GM23338 (cell line): Measurements from ENCODE around the gene A2ML1. TPM values are rescaled to one million over a fixed set of nuclear protein-coding genes. Genes with fewer than 3 reads are reported as not detected.
"Not testable (repeated sequence)": the region's sequence is repeated elsewhere in the genome, so short reads cannot be mapped to it uniquely, and the experiment has no call there.

Experiments used
- ATAC-seq: fragments of 200-7000 bp; cut with Tn5 transposase; 3 replicates; pipeline ENCODE4 v1.9.1; 2020
- DNase-seq: peaks from one replicate; pipeline ENCODE4 v3.0.0-alpha.2; 2015; ENCODE audit warnings: low spot score
- H2AFZ ChIP-seq: fragments of 200-600 bp; sonication (generic); 2 replicates; pipeline ENCODE4 v1.8.0; 2016; ENCODE audit warnings: antibody characterized with exemption, mild to moderate bottlenecking, moderate library complexity
- H3F3A ChIP-seq: fragments of 200-600 bp; sonication (generic); replicated peaks from 2 replicates; pipeline ENCODE4 v1.8.0; 2017; ENCODE audit warnings: antibody characterized with exemption, mixed run types, low read depth
- H3K27ac ChIP-seq: fragments of 200-600 bp; sonication (generic); 2 replicates; pipeline ENCODE4 v1.6.1; 2016; ENCODE audit warnings: low read depth
- H3K27me3 ChIP-seq: fragments of 200-600 bp; sonication (generic); 2 replicates; pipeline ENCODE4 v1.8.0; 2016; ENCODE audit warnings: mild to moderate bottlenecking, mixed run types, moderate library complexity; ENCODE audit not compliant: insufficient read depth
- H3K36me3 ChIP-seq: fragments of 200-600 bp; sonication (generic); 2 replicates; pipeline ENCODE4 v1.8.0; 2016; ENCODE audit warnings: mild to moderate bottlenecking; ENCODE audit not compliant: insufficient read depth
- H3K4me1 ChIP-seq: fragments of 200-600 bp; sonication (generic); 2 replicates; pipeline ENCODE4 v1.8.0; 2016; ENCODE audit warnings: mild to moderate bottlenecking, moderate library complexity; ENCODE audit not compliant: insufficient read depth
- H3K4me2 ChIP-seq: fragments of 200-600 bp; sonication (generic); 2 replicates; pipeline ENCODE4 v1.7.1; 2017; ENCODE audit warnings: mixed run types
- H3K4me3 ChIP-seq: fragments of 200-600 bp; sonication (generic); 2 replicates; pipeline ENCODE4 v1.6.1; 2016; ENCODE audit warnings: mixed run types
- H3K79me2 ChIP-seq: fragments of 200-600 bp; sonication (generic); replicated peaks from 2 replicates; pipeline ENCODE4 v1.8.0; 2017; ENCODE audit warnings: mild to moderate bottlenecking; ENCODE audit not compliant: insufficient read depth
- H3K9me2 ChIP-seq: fragments of 200-600 bp; sonication (generic); 2 replicates; pipeline ENCODE4 v1.8.0; 2017; ENCODE audit not compliant: insufficient read depth
- H4K20me1 ChIP-seq: fragments of 200-600 bp; sonication (generic); replicated peaks from 2 replicates; pipeline ENCODE4 v1.8.0; 2017; ENCODE audit warnings: mild to moderate bottlenecking; ENCODE audit not compliant: insufficient read depth
- H3K27ac Mint-ChIP-seq: 2 replicates; pipeline ENCODE4 v1.8.0; 2020; ENCODE audit warnings: inconsistent platforms, mild to moderate bottlenecking, moderate library complexity, mixed read lengths
- H3K27me3 Mint-ChIP-seq: 3 replicates; pipeline ENCODE4 v1.8.0; 2022; ENCODE audit warnings: low read depth, mild to moderate bottlenecking, moderate library complexity, mixed read lengths, inconsistent platforms; ENCODE audit not compliant: insufficient read depth, poor library complexity
- H3K36me3 Mint-ChIP-seq: 3 replicates; pipeline ENCODE4 v1.8.0; 2021; ENCODE audit warnings: low read depth, mild to moderate bottlenecking, inconsistent platforms, moderate library complexity, mixed read lengths
- H3K4me1 Mint-ChIP-seq: 3 replicates; pipeline ENCODE4 v1.8.0; 2020; ENCODE audit warnings: mild to moderate bottlenecking, inconsistent platforms, mixed read lengths
- H3K4me3 Mint-ChIP-seq: 3 replicates; pipeline ENCODE4 v1.8.0; 2021; ENCODE audit warnings: moderate library complexity, mild to moderate bottlenecking, inconsistent platforms, mixed read lengths
- H3K9me3 Mint-ChIP-seq: 3 replicates; pipeline ENCODE4 v1.8.0; 2020; ENCODE audit warnings: moderate library complexity, mild to moderate bottlenecking, inconsistent platforms, mixed read lengths
- CREB1 ChIP-seq: fragments of 250-450 bp; sonication (Bioruptor Pico); IDR thresholded peaks from 2 replicates; pipeline ENCODE4 v1.5.0; 2020; ENCODE audit warnings: low read depth, mild to moderate bottlenecking, moderate library complexity
- EZH2 ChIP-seq: fragments of 200-600 bp; sonication (generic); IDR thresholded peaks from one replicate; pipeline ENCODE4 v1.8.0; 2017; ENCODE audit warnings: antibody characterized with exemption, mild to moderate bottlenecking, low read depth; ENCODE audit not compliant: unreplicated experiment
- POLR2AphosphoS5 ChIP-seq: IDR thresholded peaks from 2 replicates; pipeline ENCODE4 v1.6.1; 2016; ENCODE audit warnings: antibody characterized with exemption, low read depth
- REST ChIP-seq: IDR thresholded peaks from one replicate; pipeline ENCODE4 v1.6.1; 2018; ENCODE audit warnings: antibody characterized with exemption; ENCODE audit not compliant: unreplicated experiment
- ZNF462 ChIP-seq: fragments of 250-450 bp; sonication (Bioruptor Pico); IDR thresholded peaks from 2 replicates; pipeline ENCODE4 v1.5.0; 2020; ENCODE audit warnings: mild to moderate bottlenecking, moderate library complexity
- polyA plus RNA-seq: library from polyadenylated mRNA; unstranded; fragments of >200 nt; fragmentation: Nextera tagmentation; extraction: Ambion mirVana; gene quantifications from 2 replicates; pipeline ENCODE4 v1.2.1, GENCODE V29; 2016
- total RNA-seq: library from RNA; depleted of rRNA; stranded (reverse); fragments of >200 nt; shearing (Covaris generic); gene quantifications from 2 replicates; pipeline ENCODE4 v1.2.3, GENCODE V29; 2014

Gene A2ML1
- total and polyA plus RNA-seq, 2 experiments from 2014 or later: 3.8 to 6.0 TPM

GRCh38 chr12:8917031-8917430, 94.6 kb downstream of the A2ML1 start:
- Histone ChIP-seq H3K27ac (peak overlapping the region; percentile 40; the same call in 1 of the 2 replicates), H4K20me1 (peaks cover 61% of the 10 kb centered on the region), H3K4me1 (peaks cover 25% of the 10 kb centered on the region), H3K9me2 (no peaks in the 10 kb centered on the region), H3K27me3 (no peaks in the 10 kb centered on the region), H3K79me2 (peaks cover 74% of the 10 kb centered on the region), H3K36me3 (peaks cover 60% of the 10 kb centered on the region), H3K4me3 (peak overlapping the region; percentile 76), H2AFZ (no peak overlapping the region), H3K4me2 (peak overlapping the region; percentile 82), H3F3A (peaks cover 18% of the 10 kb centered on the region)
- Mint-ChIP-seq H3K4me3 (no peak overlapping the region), H3K4me1 (peaks cover 33% of the 10 kb centered on the region), H3K9me3 (no peaks in the 10 kb centered on the region; the same call in 1 of the 3 replicates), H3K36me3 (peaks cover 23% of the 10 kb centered on the region), H3K27ac (no peak overlapping the region), H3K27me3 (peaks cover 10% of the 10 kb centered on the region)
- DNase-seq (no peak), ATAC-seq (no peak)
- no peak for TF ChIP-seq REST

- ATAC-seq (no peak), DNase-seq (no peak)
- no peaks in the 10 kb centered on the region for H3K9me2 ChIP-seq
- no peak overlapping the region for H2AFZ ChIP-seq
- Mint-ChIP-seq H3K36me3 (peaks cover 23% of the 10 kb centered on the region), H3K9me3 (no peaks in the 10 kb centered on the region; the same call in 1 of the 3 replicates), H3K27me3 (peaks cover 14% of the 10 kb centered on the region), H3K4me3 (no peak overlapping the region), H3K27ac (no peak overlapping the region), H3K4me1 (peaks cover 33% of the 10 kb centered on the region)
- peaks cover 20% of the 10 kb centered on the region for H3F3A ChIP-seq
- H3K4me2 ChIP-seq: peak overlapping the region; percentile 82
- H3K4me1 ChIP-seq: peaks cover 32% of the 10 kb centered on the region
- peak overlapping the region; percentile 76 for H3K4me3 ChIP-seq
- H3K27ac ChIP-seq: peak overlapping the region; percentile 40
- TF ChIP-seq EZH2: no peak
- no peak for TF ChIP-seq POLR2AphosphoS5
- TF ChIP-seq CREB1 (CRISPR knock-in tag): no peak
- TF ChIP-seq ZNF462 (CRISPR knock-in tag): no peak
- no peaks in the 10 kb centered on the region for H3K27me3 ChIP-seq
- peaks cover 68% of the 10 kb centered on the region for H4K20me1 ChIP-seq
- H3K36me3 ChIP-seq: peaks cover 67% of the 10 kb centered on the region
- peaks cover 81% of the 10 kb centered on the region for H3K79me2 ChIP-seq
These were observed 95.3 kb downstream of the A2ML1 start for GRCh38 chr12:8917751-8918150.

- not testable (repeated sequence) for H3K27me3 ChIP-seq, H3K4me3 ChIP-seq, H3K9me2 ChIP-seq, H2AFZ ChIP-seq, ATAC-seq, H3K9me3 Mint-ChIP-seq, H3K4me2 ChIP-seq, H3K27me3 Mint-ChIP-seq, DNase-seq
- peaks cover 37% of the 10 kb centered on the region for H3K4me1 Mint-ChIP-seq
- H3K79me2 ChIP-seq: peaks cover 100% of the 10 kb centered on the region
- peaks cover 18% of the 10 kb centered on the region for H3K36me3 Mint-ChIP-seq
- peaks cover 86% of the 10 kb centered on the region for H3K36me3 ChIP-seq
- peaks cover 28% of the 10 kb centered on the region for H3F3A ChIP-seq
- H3K4me1 ChIP-seq: peaks cover 39% of the 10 kb centered on the region
- peaks cover 86% of the 10 kb centered on the region for H4K20me1 ChIP-seq
- H3K4me3 Mint-ChIP-seq: peak overlapping the region; percentile 49; the same call in 2 of the 3 replicates
- H3K27ac Mint-ChIP-seq: peak overlapping the region; percentile 90
- H3K27ac ChIP-seq: peak overlapping the region; percentile 39
These were observed 97.2 kb downstream of the A2ML1 start for GRCh38 chr12:8919643-8920042.
